GM21737 (cell line): Measurements from ENCODE around the gene MCM9.

Source experiments
- ATAC-seq: cut with Tn5 transposase; IDR thresholded peaks from one replicate; pipeline ENCODE4 v1.9.1; 2021; ENCODE audit warnings: mild to moderate bottlenecking, moderate library complexity; ENCODE audit not compliant: unreplicated experiment

MCM9 gene

GRCh38 chr6:118894425-118895260, 40.3 kb downstream of the MCM9 start:
- ATAC-seq, result peak; percentile 36

- ATAC-seq, result peak; percentile 64
Observed at GRCh38 chr6:118893807-118894424, 41.0 kb downstream of the MCM9 start, which contains the start of gene ASF1A. Gene ASF1A, plus strand, starts transcription at chr6:118894152. Its CDS starts 262 bp downstream, at chr6:118894414.

GRCh38 chr6:118893064-118893806, 41.7 kb downstream of the MCM9 start:
- ATAC-seq, result peak; percentile 19

DNA sequence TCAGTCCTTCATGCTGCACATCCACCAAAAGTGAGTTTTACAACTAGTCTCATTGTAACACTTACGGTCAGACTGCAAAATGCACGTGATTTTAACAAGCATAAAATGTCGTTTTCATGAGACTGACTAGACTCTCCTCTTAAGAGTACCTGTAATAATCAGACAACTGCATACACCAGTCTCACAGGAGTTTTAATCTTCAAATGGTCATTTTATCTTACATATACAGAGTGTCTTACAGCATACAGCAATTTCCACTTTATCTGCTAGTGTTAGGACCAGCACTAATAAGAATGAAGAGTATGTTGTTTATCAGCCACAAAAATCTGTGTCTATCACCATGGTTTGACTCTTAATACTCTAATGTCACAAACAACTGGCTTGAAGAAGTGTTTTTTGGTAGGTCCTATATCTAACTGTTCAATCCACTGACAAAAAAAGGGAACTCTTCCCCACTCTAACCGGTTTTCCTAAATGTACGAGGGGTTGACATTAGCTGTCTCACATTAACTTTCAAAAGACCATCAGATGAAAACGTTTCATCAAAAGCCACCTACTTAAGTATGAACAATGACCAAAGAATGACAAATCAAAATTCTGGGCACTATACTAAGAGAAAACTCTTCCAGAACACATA, 42.5 kb downstream of the MCM9 start:
- no peak for ATAC-seq

DNA sequence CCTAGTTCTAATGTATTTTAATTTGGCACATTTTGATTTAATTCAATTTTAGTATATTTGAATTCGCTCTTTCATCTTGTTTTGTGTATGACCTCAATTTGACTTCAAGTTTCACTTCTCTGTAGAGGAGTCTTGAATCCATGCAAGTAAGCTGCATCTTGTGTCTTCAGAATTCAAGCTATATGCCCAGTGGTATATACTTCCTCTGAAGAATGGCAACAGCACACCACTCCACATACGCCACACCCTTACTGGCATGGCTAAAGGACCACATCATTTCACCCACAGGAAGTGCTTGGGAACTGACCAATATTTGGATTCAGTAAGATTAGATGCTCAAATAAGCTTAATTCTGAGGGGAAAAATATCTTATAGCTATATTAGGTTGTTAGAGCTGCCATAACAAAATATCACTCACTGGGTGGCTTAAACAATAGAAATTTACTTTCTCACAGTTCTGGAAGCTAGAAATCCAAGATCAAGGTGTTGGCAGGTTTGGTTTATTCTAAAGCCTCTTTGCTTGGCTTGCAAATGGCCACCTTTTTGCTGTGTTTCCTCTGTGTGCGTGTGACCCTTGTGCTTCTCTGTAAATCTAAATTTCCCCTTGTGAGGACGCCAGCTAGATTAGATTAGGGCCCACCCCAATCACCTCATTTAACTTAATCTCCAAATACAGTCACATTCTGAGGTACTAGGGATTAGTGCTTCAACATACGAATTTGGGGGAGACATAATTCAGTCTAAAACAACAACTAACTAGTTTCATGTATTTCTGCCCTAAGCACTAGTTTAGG, 43.8 kb downstream of the MCM9 start:
- no peak for ATAC-seq

- ATAC-seq, result no peak
Observed at GRCh38 chr6:118889163-118889562, 45.8 kb downstream of the MCM9 start.

- no peak for ATAC-seq
Observed at GRCh38 chr6:118886641-118887040, 48.3 kb downstream of the MCM9 start.

GRCh38 chr6:118882314-118882905, 52.5 kb downstream of the MCM9 start:
- no peak for ATAC-seq

GRCh38 chr6:118881440-118882313, 53.3 kb downstream of the MCM9 start:
- peak; percentile 70 for ATAC-seq

GRCh38 chr6:118877806-118878205, 57.2 kb downstream of the MCM9 start:
- ATAC-seq, result no peak

- no peak for ATAC-seq
Observed at GRCh38 chr6:118876814-118877213, 58.1 kb downstream of the MCM9 start.

DNA sequence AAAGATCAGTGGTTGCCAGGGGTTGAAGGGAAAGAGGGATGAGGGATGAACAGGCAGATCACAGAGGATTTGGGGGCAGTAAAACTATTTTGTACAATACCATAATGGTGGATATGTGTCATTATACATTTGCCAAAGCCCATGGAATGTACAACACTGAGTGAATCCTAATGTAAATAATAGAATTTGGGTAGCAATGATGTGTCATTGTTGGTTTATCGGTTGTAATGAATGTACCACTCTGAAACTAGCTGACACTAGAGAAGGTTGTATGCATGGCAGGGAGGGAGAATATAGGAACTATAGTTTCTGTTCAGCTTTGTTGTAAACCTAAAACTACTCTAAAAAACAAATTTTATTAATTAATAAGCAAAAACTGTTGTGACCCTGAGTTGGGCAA, 58.8 kb downstream of the MCM9 start:
- no peak for ATAC-seq

DNA sequence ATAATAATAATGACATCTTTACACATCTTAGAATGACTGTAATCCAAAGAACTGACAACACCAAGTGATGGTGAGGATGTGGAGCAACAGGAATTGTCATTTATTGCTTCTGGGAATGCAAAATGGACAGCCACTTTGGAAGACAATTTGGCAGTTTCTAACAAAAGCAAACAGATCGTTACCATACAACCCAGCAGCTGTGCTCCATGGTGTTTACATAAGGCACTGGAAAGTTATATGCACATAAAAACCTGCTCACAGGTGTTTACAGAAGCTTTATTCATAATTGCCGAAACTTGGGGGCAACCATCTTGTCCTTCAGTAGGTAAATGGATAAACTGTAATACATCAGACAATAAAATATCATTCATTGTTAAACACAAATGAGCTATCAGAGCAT, 59.3 kb downstream of the MCM9 start:
- ATAC-seq, result no peak

- no peak for ATAC-seq
Observed at GRCh38 chr6:118873239-118873638, 61.7 kb downstream of the MCM9 start.

- ATAC-seq, result no peak
Observed at GRCh38 chr6:118872726-118873125, 62.2 kb downstream of the MCM9 start.

GRCh38 chr6:118872318-118872717, 62.6 kb downstream of the MCM9 start:
- no peak for ATAC-seq

- ATAC-seq, result no peak
Observed at GRCh38 chr6:118871331-118871730, 63.6 kb downstream of the MCM9 start.

- ATAC-seq, result no peak
Observed at GRCh38 chr6:118869894-118870589, 64.9 kb downstream of the MCM9 start.
